HEK293 (cell line): ENCODE measurements around the gene CIAO1.

Source experiments
- CTCF ChIA-PET: fragments of 350-600 bp; formaldehyde crosslinking; extraction: SDS; loops from one replicate; lab custom pipeline; 2021; ENCODE audit warnings: antibody characterized with exemption; lab: Yijun Ruan, JAX
- POLR2A ChIA-PET: fragments of 300-600 bp; formaldehyde crosslinking; extraction: SDS; loops from one replicate; lab custom pipeline; 2020; ENCODE audit warnings: antibody characterized with exemption, inconsistent platforms; lab: Yijun Ruan, JAX
- H3K27ac ChIP-seq: fragments of 200-500 bp; sonication (Bioruptor generic); 2 replicates; pipeline ENCODE4 v1.5.1; 2014; ENCODE audit warnings: low read depth, low read length, control low read depth, inconsistent platforms; ENCODE audit errors: extremely low read depth
- H3K36me3 ChIP-seq, 2 experiments: fragments of 200-500 bp in 1 of 2; sonication (Bioruptor generic) in 1 of 2; 1 replicate in 1 of 2; 2 replicates in 1 of 2; pipeline ENCODE4 v1.5.1; 2014 to 2017; ENCODE audit warnings: inconsistent platforms in 2 of 2, low read length in 2 of 2; ENCODE audit not compliant: control insufficient read depth in 2 of 2, insufficient read depth in 1 of 2
- H3K4me1 ChIP-seq: fragments of 200-500 bp; sonication (Bioruptor generic); 2 replicates; pipeline ENCODE4 v1.5.1; 2014; ENCODE audit warnings: mild to moderate bottlenecking, low read length, inconsistent platforms; ENCODE audit not compliant: control insufficient read depth, insufficient read depth
- H3K4me3 ChIP-seq: 2 replicates; pipeline ENCODE4 v1.5.1; 2011; ENCODE audit warnings: low read depth, mild to moderate bottlenecking, control low read depth, low read length, moderate library complexity
- H3K9me3 ChIP-seq: fragments of 200-500 bp; sonication (Bioruptor generic); 2 replicates; pipeline ENCODE4 v1.5.1; 2014; ENCODE audit warnings: low read depth, low read length, inconsistent platforms; ENCODE audit not compliant: control insufficient read depth, insufficient read depth
- GLIS1 ChIP-seq: fragments of 450-650 bp; formaldehyde crosslinking; IDR thresholded peaks from 2 replicates; pipeline ENCODE4 v1.5.1; 2016; ENCODE audit warnings: missing biosample characterization, missing genetic modification characterization
- KLF1 ChIP-seq: fragments of 450-650 bp; formaldehyde crosslinking; IDR thresholded peaks from 2 replicates; pipeline ENCODE4 v1.5.1; 2016; ENCODE audit warnings: missing biosample characterization, missing genetic modification characterization
- MZF1 ChIP-seq: fragments of 450-650 bp; formaldehyde crosslinking; IDR thresholded peaks from 2 replicates; pipeline ENCODE4 v1.5.1; 2017; ENCODE audit warnings: missing biosample characterization, missing genetic modification characterization, borderline replicate concordance
- OSR2 ChIP-seq: fragments of 450-650 bp; formaldehyde crosslinking; IDR thresholded peaks from 2 replicates; pipeline ENCODE4 v1.5.1; 2016; ENCODE audit warnings: missing biosample characterization, missing genetic modification characterization
- PRDM1 ChIP-seq: fragments of 450-650 bp; formaldehyde crosslinking; IDR thresholded peaks from 2 replicates; pipeline ENCODE4; 2016; ENCODE audit warnings: missing biosample characterization, missing genetic modification characterization
- PRDM6 ChIP-seq: fragments of 450-650 bp; formaldehyde crosslinking; IDR thresholded peaks from 2 replicates; pipeline ENCODE4 v1.5.1; 2017; ENCODE audit warnings: missing biosample characterization, missing genetic modification characterization
- SP3 ChIP-seq: fragments of 450-650 bp; formaldehyde crosslinking; IDR thresholded peaks from 2 replicates; pipeline ENCODE4 v1.5.1; 2016; ENCODE audit warnings: missing biosample characterization, missing genetic modification characterization
- TCF7L2 ChIP-seq: IDR thresholded peaks from 2 replicates; pipeline ENCODE4 v1.6.1; 2011; ENCODE audit warnings: low read depth, mild to moderate bottlenecking, inconsistent platforms, low read length, moderate library complexity, borderline replicate concordance
- ZNF133 ChIP-seq: fragments of 450-650 bp; formaldehyde crosslinking; IDR thresholded peaks from 2 replicates; pipeline ENCODE4 v1.5.1; 2016; ENCODE audit warnings: missing biosample characterization, missing genetic modification characterization
- ZNF211 ChIP-seq: fragments of 450-650 bp; formaldehyde crosslinking; IDR thresholded peaks from 2 replicates; pipeline ENCODE4 v1.5.1; 2016; ENCODE audit warnings: low read depth, missing biosample characterization, missing genetic modification characterization
- ZNF561 ChIP-seq: fragments of 450-650 bp; IDR thresholded peaks from 2 replicates; pipeline ENCODE4 v1.5.1; 2018; ENCODE audit warnings: missing biosample characterization, missing genetic modification characterization, borderline replicate concordance
- ZNF626 ChIP-seq: fragments of 450-650 bp; sonication (Bioruptor Pico); formaldehyde crosslinking; IDR thresholded peaks from 2 replicates; pipeline ENCODE4 v1.5.1; 2018; ENCODE audit warnings: missing biosample characterization, missing genetic modification characterization, inconsistent platforms
- ZNF654 ChIP-seq: fragments of 450-650 bp; formaldehyde crosslinking; IDR thresholded peaks from 2 replicates; pipeline ENCODE4 v1.5.1; 2016; ENCODE audit warnings: low read depth, missing biosample characterization, missing genetic modification characterization
- ZNF677 ChIP-seq: fragments of 450-650 bp; IDR thresholded peaks from 2 replicates; pipeline ENCODE4 v1.5.0; 2018; ENCODE audit warnings: missing biosample characterization, mild to moderate bottlenecking, missing genetic modification characterization, moderate library complexity
- ZNF791 ChIP-seq: fragments of 450-650 bp; formaldehyde crosslinking; IDR thresholded peaks from 2 replicates; pipeline ENCODE4 v1.5.1; 2016; ENCODE audit warnings: missing biosample characterization, missing genetic modification characterization
- ZNF830 ChIP-seq: fragments of 450-650 bp; IDR thresholded peaks from 2 replicates; pipeline ENCODE4 v1.5.0; 2018; ENCODE audit warnings: missing biosample characterization, missing genetic modification characterization, low read depth, mild to moderate bottlenecking, moderate library complexity
- ZNF837 ChIP-seq: fragments of 450-650 bp; formaldehyde crosslinking; IDR thresholded peaks from 2 replicates; pipeline ENCODE4 v1.5.1; 2016; ENCODE audit warnings: missing biosample characterization, missing genetic modification characterization
- TF ChIP-seq, protein P1 (sequence below): fragments of 450-650 bp; formaldehyde crosslinking; IDR thresholded peaks from 2 replicates; pipeline ENCODE4 v1.5.1; 2016; ENCODE audit warnings: missing biosample characterization, missing genetic modification characterization

The CIAO1 gene

DNA sequence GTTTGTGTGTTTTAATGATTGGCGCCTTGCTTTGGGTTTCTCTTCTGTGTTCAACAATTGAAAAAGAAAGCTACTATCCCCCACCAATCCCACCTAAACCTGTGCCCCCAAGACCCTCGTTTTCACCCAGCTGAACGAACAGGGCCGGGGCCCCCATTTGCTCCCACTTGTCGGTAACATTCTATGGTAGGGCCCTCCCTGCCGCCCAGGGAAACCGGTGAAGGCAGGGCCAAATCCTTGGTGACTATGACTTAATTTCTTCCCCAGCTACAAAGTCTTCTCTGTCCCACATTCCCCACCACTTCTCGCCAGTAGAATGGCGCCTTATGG is 39.9 kb downstream of the CIAO1 start:
- TF ChIP-seq TCF7L2: no peak
- TF ChIP-seq OSR2: peak; percentile 1; the same call in 1 of the 2 replicates
- TF ChIP-seq ZNF211: no peak
- TF ChIP-seq SP3 (tag by site-specific recombination): no peak
- Histone ChIP-seq H3K27ac (peak overlapping the region; percentile 69), H3K4me1 (peaks cover 9% of the 10 kb centered on the region; the same call in 1 of the 2 replicates), H3K9me3 (no peaks in the 10 kb centered on the region), H3K4me3 (peak overlapping the region; percentile 76), H3K36me3 (peaks cover 21 to 38% of the 10 kb centered on the region in 2 experiments)
- POLR2A ChIA-PET: interaction anchor here (0.6 to 2.0 kb wide), 7 partner anchors 15 to 104 kb away, joined by 4 to 16 read pairs (median 5); partner anchors contain the start of genes CIAO1, NCAPH and TMEM127
- CTCF ChIA-PET: interaction anchor here (0.7 to 1.7 kb wide), 5 partner anchors 40 to 205 kb away, joined by 3 to 4 read pairs (median 3); no protein-coding TSS in a partner anchor

GRCh38 chr2:96306370-96306769 is 40.3 kb downstream of the CIAO1 start:
- ChIA-PET POLR2A (interaction anchor here (1.3 to 2.0 kb wide), 2 partner anchors 15 to 30 kb away, joined by 8 to 16 read pairs; partner anchors contain the start of gene NCAPH), CTCF (interaction anchor here (0.7 to 0.9 kb wide), 3 partner anchors 39 to 205 kb away, joined by 3 read pairs; no protein-coding TSS in a partner anchor)
- H3K9me3 ChIP-seq: no peaks in the 10 kb centered on the region
- peaks cover 16 to 33% of the 10 kb centered on the region in 2 experiments for H3K36me3 ChIP-seq
- H3K4me3 ChIP-seq: peak overlapping the region; percentile 76
- peaks cover 9% of the 10 kb centered on the region; the same call in 1 of the 2 replicates for H3K4me1 ChIP-seq
- H3K27ac ChIP-seq: peak overlapping the region; percentile 69; the same call in 1 of the 2 replicates
- TF ChIP-seq ZNF561 (tag by site-specific recombination) (no peak), ZNF837 (tag by site-specific recombination) (no peak), MZF1 (tag by site-specific recombination) (no peak), ZNF830 (tag by site-specific recombination) (no peak), ZNF133 (no peak), ZNF677 (tag by site-specific recombination) (no peak), PRDM6 (tag by site-specific recombination) (no peak)

- POLR2A ChIA-PET: interaction anchor here (0.7 to 0.9 kb wide), 3 partner anchors 27 to 391 kb away, joined by 4 to 5 read pairs (median 5); partner anchors contain the start of gene NCAPH
- peaks cover 9% of the 10 kb centered on the region; the same call in 1 of the 2 replicates for H3K4me1 ChIP-seq
- no peak overlapping the region for H3K4me3 ChIP-seq
- no peaks in the 10 kb centered on the region for H3K9me3 ChIP-seq
- no peak overlapping the region for H3K27ac ChIP-seq
- TF ChIP-seq, protein P1, sequence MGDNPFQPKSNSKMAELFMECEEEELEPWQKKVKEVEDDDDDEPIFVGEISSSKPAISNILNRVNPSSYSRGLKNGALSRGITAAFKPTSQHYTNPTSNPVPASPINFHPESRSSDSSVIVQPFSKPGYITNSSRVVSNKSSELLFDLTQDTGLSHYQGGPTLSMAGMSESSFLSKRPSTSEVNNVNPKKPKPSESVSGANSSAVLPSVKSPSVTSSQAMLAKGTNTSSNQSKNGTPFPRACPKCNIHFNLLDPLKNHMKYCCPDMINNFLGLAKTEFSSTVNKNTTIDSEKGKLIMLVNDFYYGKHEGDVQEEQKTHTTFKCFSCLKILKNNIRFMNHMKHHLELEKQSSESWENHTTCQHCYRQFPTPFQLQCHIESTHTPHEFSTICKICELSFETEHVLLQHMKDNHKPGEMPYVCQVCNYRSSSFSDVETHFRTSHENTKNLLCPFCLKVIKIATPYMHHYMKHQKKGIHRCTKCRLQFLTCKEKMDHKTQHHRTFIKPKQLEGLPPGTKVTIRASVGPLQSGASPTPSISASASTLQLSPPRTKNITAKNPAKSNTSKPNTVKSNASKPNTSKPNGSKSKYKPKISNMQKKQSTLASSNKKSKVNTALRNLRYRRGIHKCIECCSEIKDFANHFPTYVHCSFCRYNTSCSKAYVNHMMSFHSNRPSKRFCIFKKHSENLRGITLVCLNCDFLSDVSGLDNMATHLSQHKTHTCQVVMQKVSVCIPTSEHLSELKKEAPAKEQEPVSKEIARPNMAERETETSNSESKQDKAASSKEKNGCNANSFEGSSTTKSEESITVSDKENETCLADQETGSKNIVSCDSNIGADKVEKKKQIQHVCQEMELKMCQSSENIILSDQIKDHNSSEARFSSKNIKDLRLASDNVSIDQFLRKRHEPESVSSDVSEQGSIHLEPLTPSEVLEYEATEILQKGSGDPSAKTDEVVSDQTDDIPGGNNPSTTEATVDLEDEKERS (tag by site-specific recombination): no peak
- no peak for TF ChIP-seq ZNF626 (tag by site-specific recombination)
- TF ChIP-seq ZNF654 (tag by site-specific recombination): no peak
- 0 out of 2 replicates have a peak, but pooled peaks have one; percentile 47 for TF ChIP-seq KLF1
- no peak for TF ChIP-seq ZNF791 (tag by site-specific recombination)
- TF ChIP-seq GLIS1 (tag by site-specific recombination): peak; percentile 50; the same call in 1 of the 2 replicates
- TF ChIP-seq PRDM1 (tag by site-specific recombination): no peak
- CTCF ChIA-PET: interaction anchor here (1.2 kb wide), 1 partner anchor 12 kb away, joined by 3 read pairs; no protein-coding TSS in a partner anchor
- H3K36me3 ChIP-seq: peaks cover 12 to 14% of the 10 kb centered on the region in 2 experiments
Measured at GRCh38 chr2:96308248-96308647, 42.2 kb downstream of the CIAO1 start.
